Mesendoderm (in vitro differentiated cells): ENCODE data around the gene ADAM12.
"Not testable (repeated sequence)": the region's sequence is repeated elsewhere in the genome, so short reads cannot be mapped to it uniquely, and the experiment has no call there.

Experiments used
- DNase-seq: peaks from one replicate; pipeline ENCODE4 v3.0.0; 2013
- H2AK5ac ChIP-seq: 2 replicates; pipeline ENCODE4 v1.6.1; 2013; ENCODE audit warnings: low read length, inconsistent platforms
- H2BK120ac ChIP-seq: 2 replicates; pipeline ENCODE4 v1.6.1; 2013; ENCODE audit warnings: low read depth, mild to moderate bottlenecking, low read length, moderate library complexity, mixed read lengths
- H2BK15ac ChIP-seq: replicated peaks from 2 replicates; pipeline ENCODE4 v1.6.1; 2013; ENCODE audit warnings: low read depth, mild to moderate bottlenecking, moderate library complexity
- H2BK5ac ChIP-seq: 2 replicates; pipeline ENCODE4 v1.6.1; 2013; ENCODE audit warnings: low read length, inconsistent platforms
- H3K18ac ChIP-seq: 2 replicates; pipeline ENCODE4 v1.6.1; 2013; ENCODE audit warnings: mild to moderate bottlenecking, low read length, mixed read lengths
- H3K23ac ChIP-seq: one replicate; pipeline ENCODE4 v1.6.1; 2013; ENCODE audit warnings: low read length
- H3K27ac ChIP-seq: 2 replicates; pipeline ENCODE4 v1.5.1; 2013; ENCODE audit warnings: low read depth, mild to moderate bottlenecking, inconsistent platforms, low read length, moderate library complexity
- H3K27me3 ChIP-seq: 2 replicates; pipeline ENCODE4 v1.6.1; 2013; ENCODE audit warnings: low read length, control low read depth, mild to moderate bottlenecking, inconsistent platforms; ENCODE audit not compliant: insufficient read depth, poor library complexity
- H3K36me3 ChIP-seq: 2 replicates; pipeline ENCODE4 v1.6.1; 2013; ENCODE audit warnings: low read length, inconsistent platforms; ENCODE audit not compliant: control insufficient read depth, insufficient read depth
- H3K4ac ChIP-seq: one replicate; pipeline ENCODE4 v1.6.1; 2013; ENCODE audit warnings: low read depth, mild to moderate bottlenecking, low read length, moderate library complexity
- H3K4me1 ChIP-seq: 2 replicates; pipeline ENCODE4 v1.6.1; 2013; ENCODE audit warnings: low read depth, low read length, inconsistent platforms; ENCODE audit not compliant: control insufficient read depth
- H3K4me2 ChIP-seq: 2 replicates; pipeline ENCODE4 v1.6.1; 2013; ENCODE audit warnings: low read length
- H3K4me3 ChIP-seq: 2 replicates; pipeline ENCODE4 v1.5.1; 2013; ENCODE audit warnings: mild to moderate bottlenecking, low read length
- H3K56ac ChIP-seq: one replicate; pipeline ENCODE4 v1.6.1; 2013; ENCODE audit warnings: low read length
- H3K79me1 ChIP-seq: 2 replicates; pipeline ENCODE4 v1.6.1; 2013; ENCODE audit warnings: low read length, inconsistent platforms
- H3K79me2 ChIP-seq: 2 replicates; pipeline ENCODE4 v1.6.1; 2013; ENCODE audit warnings: mild to moderate bottlenecking, low read length; ENCODE audit not compliant: control insufficient read depth, insufficient read depth
- H3K9ac ChIP-seq: 2 replicates; pipeline ENCODE4 v1.6.1; 2013; ENCODE audit warnings: low read length, inconsistent platforms
- H4K5ac ChIP-seq: one replicate; pipeline ENCODE4 v1.6.1; 2013; ENCODE audit warnings: low read length
- H4K8ac ChIP-seq: one replicate; pipeline ENCODE4 v1.6.1; 2013; ENCODE audit warnings: low read depth, mild to moderate bottlenecking, control low read depth, low read length, moderate library complexity
- WGBS: extraction: QIAGEN DNeasy Blood & Tissue Kit; methylation state at CpG from one replicate; pipeline ENCODE4 v1.1.7; 2013; ENCODE audit warnings: low lambda C conversion rate, missing lambda C conversion rate; ENCODE audit not compliant: insufficient coverage; ENCODE audit errors: extremely low coverage; 5-methylcytosine and 5-hydroxymethylcytosine counted together

ADAM12 gene

DNA sequence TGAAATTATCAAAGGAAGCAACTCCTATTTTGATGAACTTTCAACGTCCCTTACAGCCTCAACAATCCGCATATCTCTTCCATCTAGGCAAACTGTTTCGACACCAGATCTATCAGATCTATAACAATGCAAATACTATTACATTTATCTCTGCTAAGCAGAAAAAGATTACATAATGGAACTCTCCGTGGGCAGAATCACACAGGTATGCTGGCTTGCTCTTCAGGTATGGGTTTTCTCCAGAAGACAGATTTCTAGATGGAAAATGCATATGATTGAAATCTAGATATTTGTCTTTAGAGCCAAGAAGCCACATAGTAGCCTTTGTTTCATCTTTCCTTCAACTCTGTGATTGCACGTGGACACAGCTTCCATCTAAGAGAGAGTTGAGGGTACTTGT lies 38.6 kb downstream of the ADAM12 start:
- no CpG with 5 or more reads among the region's 5 CpGs for WGBS
- Histone ChIP-seq H3K79me1 (no peaks in the 10 kb centered on the region), H2BK15ac (no peak overlapping the region), H2BK5ac (no peak overlapping the region), H3K36me3 (no peaks in the 10 kb centered on the region), H3K9ac (no peak overlapping the region), H3K56ac (no peak overlapping the region), H2BK120ac (no peak overlapping the region), H4K8ac (no peak overlapping the region), H4K5ac (no peak overlapping the region), H3K4me3 (no peak overlapping the region), H3K4ac (no peak overlapping the region), H3K18ac (no peak overlapping the region), H3K27ac (no peak overlapping the region), H3K79me2 (no peaks in the 10 kb centered on the region), H3K27me3 (no peaks in the 10 kb centered on the region), H2AK5ac (no peak overlapping the region), H3K4me2 (no peak overlapping the region), H3K4me1 (no peaks in the 10 kb centered on the region), H3K23ac (no peak overlapping the region)
- no peak for DNase-seq

DNA sequence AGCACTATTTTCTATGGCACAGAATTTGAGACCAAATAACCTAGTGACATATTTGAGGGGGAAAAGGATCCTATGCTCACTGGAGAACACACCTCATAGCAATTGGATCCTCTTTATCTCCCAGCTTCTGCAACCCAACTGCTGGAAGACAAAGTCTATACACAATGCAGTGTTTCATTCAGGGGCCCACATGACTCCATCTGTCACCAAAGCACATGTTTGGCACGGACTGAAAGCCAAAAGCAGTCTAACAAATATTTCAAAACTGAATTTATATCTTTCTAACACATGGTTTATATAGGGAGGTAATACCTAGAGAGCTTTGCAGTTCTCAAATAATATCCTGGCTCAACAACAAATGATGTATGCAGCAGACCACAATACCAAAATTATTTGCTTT lies 39.2 kb downstream of the ADAM12 start:
- H3K23ac ChIP-seq: no peak overlapping the region

DNA sequence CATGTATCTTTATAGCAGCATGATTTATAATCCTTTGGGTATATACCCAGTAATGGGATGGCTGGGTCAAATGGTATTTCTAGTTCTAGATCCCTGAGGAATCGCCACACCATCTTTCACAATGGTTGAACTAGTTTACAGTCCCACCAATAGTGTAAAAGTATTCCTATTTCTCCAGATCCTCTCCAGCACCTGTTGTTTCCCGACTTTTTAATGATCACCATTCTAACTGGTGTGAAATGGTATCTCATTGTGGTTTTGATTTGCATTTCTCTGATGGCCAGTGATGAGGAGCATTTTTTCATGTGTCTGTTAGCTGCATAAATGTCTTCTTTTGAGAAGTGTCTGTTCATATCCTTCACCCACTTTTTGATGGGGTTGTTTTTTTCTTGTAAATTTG lies 44.8 kb downstream of the ADAM12 start:
- H3K9ac ChIP-seq, H3K79me1 ChIP-seq, H2AK5ac ChIP-seq, H4K5ac ChIP-seq, H3K18ac ChIP-seq, H3K36me3 ChIP-seq, H3K4me3 ChIP-seq, H3K4me1 ChIP-seq, H2BK15ac ChIP-seq, H3K4me2 ChIP-seq, H3K23ac ChIP-seq, H2BK5ac ChIP-seq, H3K4ac ChIP-seq, H2BK120ac ChIP-seq, DNase-seq, H3K27ac ChIP-seq, H3K56ac ChIP-seq, H4K8ac ChIP-seq, H3K79me2 ChIP-seq, H3K27me3 ChIP-seq: not testable (repeated sequence)
- WGBS: no CpG with 5 or more reads among the region's 2 CpGs

More for the DNA sequence above, 39.2 kb downstream of the ADAM12 start:
- no peak overlapping the region for H3K4ac ChIP-seq
- no peak overlapping the region for H3K9ac ChIP-seq
- DNase-seq: no peak
- no peak overlapping the region for H3K56ac ChIP-seq
- H4K8ac ChIP-seq: no peak overlapping the region
- H4K5ac ChIP-seq: no peak overlapping the region
- no peak overlapping the region for H3K18ac ChIP-seq
- no peaks in the 10 kb centered on the region for H3K79me2 ChIP-seq
- H2AK5ac ChIP-seq: no peak overlapping the region
- H3K27ac ChIP-seq: no peak overlapping the region
- no peak overlapping the region for H2BK120ac ChIP-seq
- no peak overlapping the region for H3K4me2 ChIP-seq
- WGBS: no CpG with 5 or more reads among the region's 1 CpG
- no peak overlapping the region for H3K4me3 ChIP-seq
- H3K27me3 ChIP-seq: no peaks in the 10 kb centered on the region
- no peaks in the 10 kb centered on the region for H3K4me1 ChIP-seq
- no peaks in the 10 kb centered on the region for H3K79me1 ChIP-seq
- H2BK15ac ChIP-seq: no peak overlapping the region
- no peak overlapping the region for H2BK5ac ChIP-seq
- no peaks in the 10 kb centered on the region for H3K36me3 ChIP-seq

DNA sequence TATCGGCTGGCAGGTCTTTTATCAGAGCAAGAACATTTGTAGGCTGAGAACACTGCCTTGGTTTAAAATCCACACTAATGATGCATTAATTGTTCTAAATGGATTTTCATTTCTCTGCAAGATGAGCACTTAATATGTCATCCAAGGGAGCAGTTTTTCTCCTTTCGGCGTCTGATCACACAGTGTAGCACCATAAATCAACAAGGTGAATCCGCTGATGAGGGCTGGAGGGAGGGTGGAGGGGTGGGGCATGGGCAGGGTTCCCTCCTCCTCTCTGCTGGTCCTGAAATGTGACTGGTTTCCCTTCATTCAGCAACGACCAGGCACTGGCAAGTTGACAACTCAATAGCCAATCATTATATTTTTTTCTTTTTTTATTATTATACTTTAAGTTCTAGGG lies 45.6 kb downstream of the ADAM12 start:
- Histone ChIP-seq H3K79me2 (no peaks in the 10 kb centered on the region), H2BK5ac (no peak overlapping the region), H2BK15ac (no peak overlapping the region), H3K4me2 (no peak overlapping the region), H3K4me1 (no peaks in the 10 kb centered on the region), H3K79me1 (no peaks in the 10 kb centered on the region), H2AK5ac (no peak overlapping the region), H3K56ac (no peak overlapping the region), H4K5ac (no peak overlapping the region), H4K8ac (no peak overlapping the region), H3K27me3 (no peaks in the 10 kb centered on the region), H3K23ac (no peak overlapping the region), H2BK120ac (no peak overlapping the region), H3K4ac (no peak overlapping the region), H3K4me3 (no peak overlapping the region), H3K27ac (no peak overlapping the region), H3K18ac (no peak overlapping the region), H3K9ac (no peak overlapping the region), H3K36me3 (no peaks in the 10 kb centered on the region)
- DNase-seq: no peak
- no CpG with 5 or more reads among the region's 5 CpGs for WGBS

DNA sequence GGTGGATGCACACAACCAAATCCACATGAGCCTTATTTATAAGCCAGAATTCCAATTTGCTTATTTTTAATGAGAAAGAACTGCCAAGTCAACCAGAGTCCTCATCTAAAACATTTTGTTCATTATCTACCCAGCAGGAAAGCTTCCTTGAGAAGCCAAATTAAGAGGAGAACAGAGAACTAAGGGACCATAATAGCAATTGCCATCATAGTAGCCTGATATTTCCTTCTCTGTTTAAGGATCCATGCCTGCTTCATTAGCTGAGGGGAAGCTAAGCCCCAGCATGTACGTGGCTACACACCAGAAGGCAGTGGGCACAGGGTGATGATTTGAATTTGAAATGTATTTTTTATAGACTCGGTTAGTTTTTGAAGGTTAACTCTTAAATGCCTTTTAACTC lies 46.8 kb downstream of the ADAM12 start:
- H3K56ac ChIP-seq: no peak overlapping the region
- H3K4ac ChIP-seq: no peak overlapping the region
- no peak overlapping the region for H2BK120ac ChIP-seq
- no peaks in the 10 kb centered on the region for H3K79me1 ChIP-seq
- no peak overlapping the region for H2BK15ac ChIP-seq
- no peak overlapping the region for H2AK5ac ChIP-seq
- H3K4me1 ChIP-seq: no peaks in the 10 kb centered on the region
- H3K4me3 ChIP-seq: no peak overlapping the region
- H3K79me2 ChIP-seq: no peaks in the 10 kb centered on the region
- no peaks in the 10 kb centered on the region for H3K27me3 ChIP-seq
- H3K23ac ChIP-seq: no peak overlapping the region
- no peak overlapping the region for H4K5ac ChIP-seq
- H2BK5ac ChIP-seq: no peak overlapping the region
- no CpG with 5 or more reads among the region's 2 CpGs for WGBS
- H3K4me2 ChIP-seq: no peak overlapping the region
- H3K27ac ChIP-seq: no peak overlapping the region
- no peak overlapping the region for H3K9ac ChIP-seq
- H4K8ac ChIP-seq: no peak overlapping the region
- H3K18ac ChIP-seq: no peak overlapping the region
- DNase-seq: no peak
- H3K36me3 ChIP-seq: no peaks in the 10 kb centered on the region

DNA sequence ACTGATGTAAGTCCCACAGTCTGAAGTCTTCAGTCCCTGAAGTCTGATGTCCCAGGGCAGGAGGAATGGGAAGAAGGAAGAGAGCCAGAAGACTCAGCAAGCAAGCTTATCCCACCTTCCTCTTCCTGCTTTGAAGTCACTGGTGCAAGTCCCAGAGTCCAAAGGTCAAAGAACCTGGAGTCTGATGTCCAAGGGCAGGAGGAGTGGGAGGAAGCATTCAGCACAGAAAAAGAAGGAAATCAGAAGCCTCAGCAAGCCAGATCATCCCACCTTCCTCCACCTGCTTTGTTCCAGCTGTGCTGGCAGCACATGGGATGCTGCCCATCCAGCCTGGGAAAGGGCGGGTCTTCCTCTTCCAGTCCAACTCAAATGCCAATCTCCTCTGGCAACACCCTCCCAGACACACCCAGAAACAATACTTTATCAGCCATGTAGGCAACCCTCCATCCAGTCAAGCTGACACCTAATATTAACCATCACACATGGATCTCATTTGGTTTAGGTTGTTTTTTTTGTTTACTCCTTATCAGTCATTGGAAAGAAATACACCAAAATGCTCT lies 50.9 kb downstream of the ADAM12 start:
- H3K18ac ChIP-seq: no peak overlapping the region
- no peak overlapping the region for H4K5ac ChIP-seq
- no peak overlapping the region for H3K4ac ChIP-seq
- H2BK5ac ChIP-seq: no peak overlapping the region
- no peaks in the 10 kb centered on the region for H3K79me1 ChIP-seq
- H3K27ac ChIP-seq: no peak overlapping the region
- H3K36me3 ChIP-seq: no peaks in the 10 kb centered on the region
- no peaks in the 10 kb centered on the region for H3K4me1 ChIP-seq
- WGBS: no CpG with 5 or more reads among the region's 1 CpG
- no peak overlapping the region for H2BK120ac ChIP-seq
- no peaks in the 10 kb centered on the region for H3K79me2 ChIP-seq
- no peak overlapping the region for H2BK15ac ChIP-seq
- H3K23ac ChIP-seq: no peak overlapping the region
- no peak overlapping the region for H3K9ac ChIP-seq
- no peaks in the 10 kb centered on the region for H3K27me3 ChIP-seq
- no peak overlapping the region for H3K56ac ChIP-seq
- H2AK5ac ChIP-seq: no peak overlapping the region
- no peak overlapping the region for H3K4me3 ChIP-seq
- no peak overlapping the region for H4K8ac ChIP-seq
- no peak for DNase-seq
- no peak overlapping the region for H3K4me2 ChIP-seq
